Lower leg skin (tissue), 4 donors: Measurements from ENCODE around the gene SLC43A3. TPM values are rescaled to one million over a fixed set of nuclear protein-coding genes. Genes with fewer than 3 reads are reported as not detected.

Experiments used
- DNase-seq, 2 donors: peaks; one replicate each; pipeline ENCODE4 v3.0.0-alpha.2; 2019; ENCODE audit warnings: low spot score in 2 of 2
- H3K4me3 ChIP-seq: fragments of 200-600 bp; sonication (generic); 2 replicates; pipeline ENCODE4 v1.5.1; 2017; ENCODE audit warnings: mild to moderate bottlenecking, low read depth; ENCODE audit not compliant: poor library complexity, severe bottlenecking
- POLR2A ChIP-seq, 2 donors: fragments of 450-650 bp; IDR thresholded peaks; one replicate each; pipeline ENCODE4 v1.6.1; 2016 to 2017; ENCODE audit warnings: antibody characterized with exemption in 2 of 2, mild to moderate bottlenecking in 1 of 2, moderate library complexity in 1 of 2
- WGBS, 2 donors: methylation state at CpG; one replicate each; pipeline ENCODE4 v1.1.5; 2018; 5-methylcytosine and 5-hydroxymethylcytosine counted together
- intact Hi-C: fragments of 100-400 bp; cut with DNase I; formaldehyde crosslinking; loops from one replicate; pipeline ENCODE4 v1.15.0; 2023; ENCODE audit warnings: low total_unique reads
- total RNA-seq, 4 donors: library from RNA; depleted of rRNA; stranded (reverse); fragments of >200 nt; gene quantifications; one replicate each; pipeline ENCODE4 v1.1.0, GENCODE V29; 2016
- TF ChIP-seq, protein P1 (sequence below), 3 donors: fragments of 450-650 bp; IDR thresholded peaks; one replicate each; pipeline ENCODE4 v1.5.1; 2016; ENCODE audit warnings: antibody characterized with exemption in 3 of 3, mild to moderate bottlenecking in 3 of 3, moderate library complexity in 2 of 3

SLC43A3 gene
- total RNA-seq, 4 donors from 2014 or later, result 12.4 to 66.4 (median 41.1) TPM

- TF ChIP-seq, protein P1, sequence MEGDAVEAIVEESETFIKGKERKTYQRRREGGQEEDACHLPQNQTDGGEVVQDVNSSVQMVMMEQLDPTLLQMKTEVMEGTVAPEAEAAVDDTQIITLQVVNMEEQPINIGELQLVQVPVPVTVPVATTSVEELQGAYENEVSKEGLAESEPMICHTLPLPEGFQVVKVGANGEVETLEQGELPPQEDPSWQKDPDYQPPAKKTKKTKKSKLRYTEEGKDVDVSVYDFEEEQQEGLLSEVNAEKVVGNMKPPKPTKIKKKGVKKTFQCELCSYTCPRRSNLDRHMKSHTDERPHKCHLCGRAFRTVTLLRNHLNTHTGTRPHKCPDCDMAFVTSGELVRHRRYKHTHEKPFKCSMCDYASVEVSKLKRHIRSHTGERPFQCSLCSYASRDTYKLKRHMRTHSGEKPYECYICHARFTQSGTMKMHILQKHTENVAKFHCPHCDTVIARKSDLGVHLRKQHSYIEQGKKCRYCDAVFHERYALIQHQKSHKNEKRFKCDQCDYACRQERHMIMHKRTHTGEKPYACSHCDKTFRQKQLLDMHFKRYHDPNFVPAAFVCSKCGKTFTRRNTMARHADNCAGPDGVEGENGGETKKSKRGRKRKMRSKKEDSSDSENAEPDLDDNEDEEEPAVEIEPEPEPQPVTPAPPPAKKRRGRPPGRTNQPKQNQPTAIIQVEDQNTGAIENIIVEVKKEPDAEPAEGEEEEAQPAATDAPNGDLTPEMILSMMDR (IDR thresholded peaks at IDR 0.05), result no peak
- TF ChIP-seq POLR2A (IDR thresholded peaks at IDR 0.05), result no peak
- no peak for DNase-seq
- no peak overlapping the region for H3K4me3 ChIP-seq
- WGBS, 2 donors, result 62 to 63% methylated on average over 25 to 26 of the region's 26 CpGs
- intact Hi-C loops, result no loop called here
These were observed 50.5 kb downstream of the SLC43A3 start for GRCh38 chr11:57376095-57377090.

GRCh38 chr11:57375490-57375889 lies 51.4 kb downstream of the SLC43A3 start:
- TF ChIP-seq, protein P1 (IDR thresholded peaks at IDR 0.05), result no peak
- TF ChIP-seq POLR2A (IDR thresholded peaks at IDR 0.05), result no peak
- intact Hi-C loops, result no loop called here
- H3K4me3 ChIP-seq, result no peak overlapping the region
- no peak for DNase-seq
- 63 to 71% methylated on average over 2 of the region's 2 CpGs for WGBS, 2 donors

DNA sequence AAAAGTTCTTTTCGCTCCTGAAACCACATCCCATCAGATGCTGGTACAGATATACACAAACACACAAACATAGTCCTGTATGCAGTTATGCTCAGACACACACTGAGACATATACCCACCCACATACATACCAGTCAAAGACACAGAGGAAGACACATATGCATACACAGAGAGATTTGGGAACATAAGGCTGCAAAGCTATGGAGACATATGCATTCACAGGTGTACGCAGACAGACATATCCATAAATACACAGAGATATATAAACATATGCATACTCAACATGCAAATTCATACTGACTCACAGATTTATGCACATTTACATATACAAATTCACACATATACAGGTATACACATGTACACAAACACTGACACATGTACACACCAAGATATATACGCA lies 52.0 kb downstream of the SLC43A3 start:
- 86 to 88% methylated on average over 3 of the region's 3 CpGs for WGBS, 2 donors
- intact Hi-C loops, result no loop called here
- TF ChIP-seq, protein P1 (IDR thresholded peaks at IDR 0.05), result no peak
- no peak for TF ChIP-seq POLR2A (IDR thresholded peaks at IDR 0.05)
- no peak for DNase-seq
- H3K4me3 ChIP-seq, result no peak overlapping the region

DNA sequence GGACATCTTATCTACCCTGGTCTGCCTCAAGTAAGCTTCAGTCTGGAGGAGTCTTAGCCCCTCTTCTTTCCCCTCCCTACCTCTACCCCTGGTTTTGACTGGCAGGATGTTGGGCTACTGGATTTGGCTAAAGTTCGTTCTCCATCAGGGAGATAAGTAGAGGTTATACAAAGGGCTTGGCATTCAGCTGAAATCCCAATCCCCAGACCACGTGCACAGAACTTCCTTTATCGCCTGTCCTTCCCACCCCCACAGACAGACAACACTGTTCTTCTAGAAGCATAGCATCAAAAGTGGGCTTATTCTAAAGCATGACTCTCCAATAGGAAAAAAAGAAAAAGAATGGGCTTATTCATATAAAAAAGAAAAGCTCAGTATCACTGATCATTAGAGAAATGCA lies 53.8 kb downstream of the SLC43A3 start:
- intact Hi-C loops, result no loop called here
- H3K4me3 ChIP-seq, result no peak overlapping the region
- no peak for DNase-seq
- TF ChIP-seq, protein P1 (IDR thresholded peaks at IDR 0.05), result no peak
- no peak for TF ChIP-seq POLR2A (IDR thresholded peaks at IDR 0.05)
- WGBS, 2 donors, result 57 to 68% methylated on average over 3 of the region's 3 CpGs

DNA sequence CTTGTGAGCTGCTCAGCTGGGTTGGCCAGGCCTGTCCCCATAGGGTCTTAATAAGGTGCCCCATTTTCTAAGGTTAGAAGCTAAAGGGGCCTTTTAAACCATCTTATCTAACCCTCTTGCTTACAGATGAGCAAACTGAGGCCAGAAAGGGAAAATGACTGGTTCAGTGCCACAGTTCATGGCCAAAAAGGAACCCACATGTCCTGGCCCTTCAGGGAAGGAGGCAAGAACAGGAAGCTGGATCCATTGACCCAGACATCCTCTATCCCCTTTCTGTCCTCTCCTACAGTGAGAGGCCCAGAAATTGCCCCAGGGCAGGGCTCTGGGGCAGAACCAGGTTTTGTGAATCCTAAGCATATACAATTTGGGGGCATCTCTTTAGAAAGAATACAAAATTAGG lies 56.0 kb downstream of the SLC43A3 start:
- no peak for DNase-seq
- H3K4me3 ChIP-seq, result no peak overlapping the region
- no peak for TF ChIP-seq POLR2A (IDR thresholded peaks at IDR 0.05)
- TF ChIP-seq, protein P1 (IDR thresholded peaks at IDR 0.05), result no peak
- intact Hi-C loops, result no loop called here
